Chondrocyte (in vitro differentiated cells): ENCODE measurements around the gene PAPPA2. TPM values are rescaled to one million over a fixed set of nuclear protein-coding genes. Genes with fewer than 3 reads are reported as not detected.

Source experiments
- DNase-seq: peaks from one replicate; pipeline ENCODE4 v3.0.0; 2021; ENCODE audit warnings: mixed read lengths, low spot score
- H3K27ac Mint-ChIP-seq: one replicate; pipeline ENCODE4 v1.8.0; 2021; ENCODE audit warnings: mild to moderate bottlenecking, moderate library complexity, mixed read lengths; ENCODE audit not compliant: unreplicated experiment
- H3K27me3 Mint-ChIP-seq: 2 replicates; pipeline ENCODE4 v1.8.0; 2021; ENCODE audit warnings: low read depth, mixed read lengths
- H3K36me3 Mint-ChIP-seq: 2 replicates; pipeline ENCODE4 v1.8.0; 2021; ENCODE audit warnings: low read depth, mixed read lengths
- H3K4me1 Mint-ChIP-seq: 2 replicates; pipeline ENCODE4 v1.8.0; 2021; ENCODE audit warnings: low read depth, mild to moderate bottlenecking, mixed read lengths
- H3K4me3 Mint-ChIP-seq: one replicate; pipeline ENCODE4 v1.8.0; 2021; ENCODE audit warnings: mild to moderate bottlenecking, moderate library complexity, mixed read lengths; ENCODE audit not compliant: unreplicated experiment
- H3K9me3 Mint-ChIP-seq: 2 replicates; pipeline ENCODE4 v1.8.0; 2021; ENCODE audit warnings: low read depth, mixed read lengths
- total RNA-seq: library from RNA; stranded (reverse); gene quantifications from 3 replicates; pipeline ENCODE4 v1.2.1, GENCODE V29; 2021
- TF ChIP-seq, protein P1 (sequence below): fragments of 200-600 bp; sonication (generic); IDR thresholded peaks from 2 replicates; pipeline ENCODE4 v1.5.0; 2021; ENCODE audit warnings: antibody characterized with exemption, mild to moderate bottlenecking, moderate library complexity

The PAPPA2 gene
- total RNA-seq, 1 donor from 2014 or later = 0.42 TPM

DNA sequence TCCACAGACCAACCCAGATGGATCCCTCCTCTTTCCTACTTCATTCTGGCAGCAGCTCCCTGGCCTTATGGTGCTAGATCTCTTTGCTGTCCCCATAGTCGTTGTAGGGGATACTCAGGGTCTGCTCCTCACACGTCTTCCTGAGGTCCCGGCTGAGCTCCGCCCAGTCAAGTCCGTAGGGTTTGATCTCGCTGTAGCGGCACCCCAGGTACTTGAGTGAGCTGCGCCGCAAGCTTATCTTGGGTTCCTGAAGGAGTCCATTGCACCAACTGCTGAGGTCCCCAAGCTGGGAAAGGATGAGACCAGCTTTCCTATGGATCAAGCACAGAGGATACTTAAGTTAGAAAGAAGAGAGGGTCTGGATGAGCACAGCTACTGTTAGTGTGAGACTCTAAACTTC is 401.2 kb downstream of the PAPPA2 start:
- peaks cover 11% of the 10 kb centered on the region for H3K27me3 Mint-ChIP-seq
- TF ChIP-seq, protein P1, sequence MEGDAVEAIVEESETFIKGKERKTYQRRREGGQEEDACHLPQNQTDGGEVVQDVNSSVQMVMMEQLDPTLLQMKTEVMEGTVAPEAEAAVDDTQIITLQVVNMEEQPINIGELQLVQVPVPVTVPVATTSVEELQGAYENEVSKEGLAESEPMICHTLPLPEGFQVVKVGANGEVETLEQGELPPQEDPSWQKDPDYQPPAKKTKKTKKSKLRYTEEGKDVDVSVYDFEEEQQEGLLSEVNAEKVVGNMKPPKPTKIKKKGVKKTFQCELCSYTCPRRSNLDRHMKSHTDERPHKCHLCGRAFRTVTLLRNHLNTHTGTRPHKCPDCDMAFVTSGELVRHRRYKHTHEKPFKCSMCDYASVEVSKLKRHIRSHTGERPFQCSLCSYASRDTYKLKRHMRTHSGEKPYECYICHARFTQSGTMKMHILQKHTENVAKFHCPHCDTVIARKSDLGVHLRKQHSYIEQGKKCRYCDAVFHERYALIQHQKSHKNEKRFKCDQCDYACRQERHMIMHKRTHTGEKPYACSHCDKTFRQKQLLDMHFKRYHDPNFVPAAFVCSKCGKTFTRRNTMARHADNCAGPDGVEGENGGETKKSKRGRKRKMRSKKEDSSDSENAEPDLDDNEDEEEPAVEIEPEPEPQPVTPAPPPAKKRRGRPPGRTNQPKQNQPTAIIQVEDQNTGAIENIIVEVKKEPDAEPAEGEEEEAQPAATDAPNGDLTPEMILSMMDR = no peak
- H3K27ac Mint-ChIP-seq = no peak overlapping the region

DNA sequence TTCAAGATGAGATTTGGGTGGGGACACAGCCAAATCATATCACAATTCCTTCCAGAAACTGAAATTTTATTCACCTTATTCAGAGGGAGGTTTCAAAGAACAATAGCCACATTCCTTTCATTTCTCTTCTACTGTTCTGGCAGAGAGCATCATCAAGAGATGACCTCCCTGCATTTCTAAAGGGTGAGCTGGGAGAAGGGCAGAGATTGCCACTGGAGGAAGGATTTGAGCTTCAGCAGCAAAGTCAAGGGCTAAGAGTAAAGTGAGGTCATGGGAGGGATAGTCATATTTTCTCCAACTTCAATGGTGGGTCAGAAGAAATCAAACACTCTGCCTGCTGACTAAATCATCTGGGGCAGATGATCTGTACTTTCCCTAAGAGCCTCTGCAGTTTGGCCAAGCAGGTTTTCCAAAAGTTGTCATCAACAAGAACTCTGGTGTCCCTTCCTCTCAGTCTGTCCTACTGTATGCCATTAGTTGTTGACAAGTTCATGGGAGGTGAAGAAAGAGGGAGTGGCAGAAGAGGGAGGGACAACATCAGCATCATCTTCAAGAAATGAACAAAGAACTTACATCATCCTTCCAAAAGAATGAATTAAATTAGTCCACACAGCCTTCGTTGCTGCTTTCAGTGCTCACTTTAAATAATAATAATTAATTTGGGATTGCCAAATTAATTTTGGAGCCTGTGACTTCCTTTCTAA is 403.2 kb downstream of the PAPPA2 start:
- no peaks in the 10 kb centered on the region for H3K36me3 Mint-ChIP-seq
- H3K9me3 Mint-ChIP-seq = no peaks in the 10 kb centered on the region
- peaks cover 12% of the 10 kb centered on the region for H3K27me3 Mint-ChIP-seq
- H3K4me3 Mint-ChIP-seq = no peak overlapping the region
- no peak for DNase-seq
- no peak overlapping the region for H3K27ac Mint-ChIP-seq
- TF ChIP-seq, protein P1 = no peak
- no peaks in the 10 kb centered on the region for H3K4me1 Mint-ChIP-seq

More for the DNA sequence above, 401.2 kb downstream of the PAPPA2 start:
- DNase-seq = no peak
- H3K4me1 Mint-ChIP-seq = no peaks in the 10 kb centered on the region
- no peak overlapping the region for H3K4me3 Mint-ChIP-seq
- no peaks in the 10 kb centered on the region for H3K9me3 Mint-ChIP-seq
- H3K36me3 Mint-ChIP-seq = no peaks in the 10 kb centered on the region

DNA sequence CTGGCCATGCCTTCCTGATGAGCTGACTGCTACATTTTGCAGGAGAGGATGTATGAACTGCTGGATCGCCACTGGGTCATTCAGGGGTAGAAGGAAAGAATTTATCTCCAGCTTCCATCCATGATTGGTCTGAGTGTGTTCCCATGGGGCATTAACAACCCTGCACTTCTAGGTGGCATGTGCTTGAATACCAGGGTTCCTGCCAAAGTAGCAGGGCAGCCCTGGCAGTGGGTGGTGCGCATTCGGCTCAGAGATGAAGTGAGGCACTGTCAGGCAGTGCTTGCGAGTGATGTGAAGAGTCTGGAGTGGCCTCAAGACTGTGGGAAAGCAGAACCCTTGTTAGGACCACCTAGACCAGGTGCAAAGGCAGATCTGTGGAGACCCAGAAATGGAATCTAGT is 406.6 kb downstream of the PAPPA2 start:
- TF ChIP-seq, protein P1 = no peak
- Mint-ChIP-seq H3K4me3 (no peak overlapping the region), H3K9me3 (no peaks in the 10 kb centered on the region), H3K36me3 (no peaks in the 10 kb centered on the region), H3K27ac (no peak overlapping the region), H3K27me3 (peaks cover 12% of the 10 kb centered on the region), H3K4me1 (no peaks in the 10 kb centered on the region)
- DNase-seq = no peak

DNA sequence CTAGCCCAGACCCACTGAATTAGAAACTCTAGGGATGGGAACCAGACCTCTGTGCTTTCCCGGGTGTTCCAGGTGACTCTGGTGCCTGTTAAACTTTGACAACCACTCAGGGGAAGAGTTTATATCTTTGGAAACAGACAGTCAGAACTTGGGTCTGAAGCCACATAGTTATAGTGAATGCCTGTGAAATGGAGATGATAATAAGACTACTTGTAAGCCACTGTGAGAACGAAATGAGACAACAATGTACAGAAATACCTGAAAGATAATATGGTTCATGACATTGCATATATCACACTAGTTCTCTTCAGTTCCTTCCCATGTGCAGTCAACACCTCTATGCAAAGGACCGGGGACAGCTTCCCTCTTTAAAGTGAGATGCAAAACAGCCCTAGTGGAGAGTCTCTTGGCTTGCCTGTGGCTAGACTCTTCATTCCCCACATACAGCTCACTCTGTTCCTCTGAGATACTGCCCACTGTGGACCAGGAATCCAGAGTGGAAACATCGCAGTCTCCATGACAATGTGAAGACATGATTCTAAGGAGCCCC is 414.1 kb downstream of the PAPPA2 start:
- TF ChIP-seq, protein P1 = no peak
- no peak overlapping the region for H3K27ac Mint-ChIP-seq
- no peaks in the 10 kb centered on the region for H3K36me3 Mint-ChIP-seq
- H3K4me3 Mint-ChIP-seq = no peak overlapping the region
- H3K4me1 Mint-ChIP-seq = no peaks in the 10 kb centered on the region
- H3K27me3 Mint-ChIP-seq = peaks cover 13% of the 10 kb centered on the region
- H3K9me3 Mint-ChIP-seq = no peaks in the 10 kb centered on the region
- no peak for DNase-seq

DNA sequence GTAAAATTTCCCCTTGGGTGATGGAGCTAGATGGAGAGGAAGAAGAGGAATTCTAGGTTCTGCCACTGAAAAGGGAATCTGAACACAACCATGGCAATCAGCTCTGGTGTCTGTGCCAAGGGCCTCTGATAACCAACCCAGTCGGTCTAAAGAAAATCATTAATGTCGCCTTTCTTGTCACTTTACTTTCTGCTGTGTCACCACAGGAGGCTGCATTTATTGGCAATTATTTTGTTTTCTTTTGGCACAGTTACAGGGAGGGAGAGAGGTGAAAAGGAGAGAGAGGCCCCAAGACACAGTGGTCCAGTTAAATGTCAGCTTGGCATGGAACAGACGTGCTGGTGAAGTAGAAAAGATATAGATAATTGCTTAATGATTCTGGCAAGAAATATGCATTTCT is 414.6 kb downstream of the PAPPA2 start:
- Mint-ChIP-seq H3K4me1 (no peaks in the 10 kb centered on the region), H3K27ac (no peak overlapping the region), H3K4me3 (no peak overlapping the region), H3K36me3 (no peaks in the 10 kb centered on the region), H3K27me3 (peaks cover 17% of the 10 kb centered on the region), H3K9me3 (no peaks in the 10 kb centered on the region)
- no peak for DNase-seq
- TF ChIP-seq, protein P1 = no peak
